OCI-LY7 (cell line): ENCODE measurements around the gene RNF19B.

ENCODE experiments used
- EZH2phosphoT487 ChIP-seq: fragments of 200-600 bp; sonication (generic); IDR thresholded peaks from 2 replicates; pipeline ENCODE4 v1.6.1; 2018; ENCODE audit warnings: low read depth, borderline replicate concordance, mild to moderate bottlenecking, mixed run types, antibody characterized with exemption, low read length, moderate library complexity, mixed read lengths
- TF ChIP-seq, protein P1 (sequence below): fragments of 200-600 bp; sonication (generic); conservative IDR thresholded peaks from 2 replicates; pipeline ENCODE4 v1.5.1; 2014; ENCODE audit warnings: mild to moderate bottlenecking, antibody characterized with exemption, low read length, moderate library complexity, mixed read lengths

DNA sequence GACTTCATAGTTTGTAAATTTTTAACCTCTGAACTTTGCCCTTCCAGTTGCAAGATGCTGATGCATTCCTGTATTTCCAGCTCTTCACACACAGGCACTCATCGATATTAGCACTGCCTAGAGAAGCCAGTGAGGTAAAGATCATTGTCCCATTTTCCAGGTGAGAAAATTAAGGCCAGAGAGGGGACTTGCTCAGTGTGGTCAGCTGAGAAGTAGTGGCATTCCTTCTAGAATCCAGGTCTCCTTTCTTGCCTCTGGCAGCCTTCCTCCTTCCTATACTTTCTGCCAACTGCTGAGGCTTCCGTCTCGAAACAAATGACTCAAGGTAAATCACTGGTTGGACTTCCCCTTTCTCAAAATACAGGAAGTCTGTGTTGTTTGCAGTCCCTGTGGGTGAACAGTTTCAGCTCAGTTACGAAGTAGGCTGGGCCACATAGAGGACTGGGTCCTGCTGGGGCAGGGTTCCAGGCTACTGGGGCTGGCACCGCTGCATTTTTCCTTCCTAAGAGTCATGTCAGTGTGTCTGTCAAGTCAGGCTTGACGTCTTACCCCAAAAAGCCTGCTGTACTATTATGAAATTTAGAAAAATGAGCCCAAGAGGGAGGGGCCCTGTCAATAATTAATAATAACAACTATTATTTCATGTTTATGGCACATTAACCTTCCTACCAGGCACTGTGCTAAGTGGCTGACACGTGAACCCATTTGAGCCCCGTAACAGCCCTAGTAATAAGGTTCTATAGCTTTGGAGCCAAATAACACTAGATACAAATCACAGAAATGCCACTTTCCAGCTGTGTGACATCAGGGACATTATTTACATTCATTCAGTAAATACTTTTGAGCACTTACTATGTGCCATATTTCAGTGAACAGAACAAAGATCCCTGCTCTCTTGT, 16.6 kb upstream of the RNF19B start:
- TF ChIP-seq, protein P1, sequence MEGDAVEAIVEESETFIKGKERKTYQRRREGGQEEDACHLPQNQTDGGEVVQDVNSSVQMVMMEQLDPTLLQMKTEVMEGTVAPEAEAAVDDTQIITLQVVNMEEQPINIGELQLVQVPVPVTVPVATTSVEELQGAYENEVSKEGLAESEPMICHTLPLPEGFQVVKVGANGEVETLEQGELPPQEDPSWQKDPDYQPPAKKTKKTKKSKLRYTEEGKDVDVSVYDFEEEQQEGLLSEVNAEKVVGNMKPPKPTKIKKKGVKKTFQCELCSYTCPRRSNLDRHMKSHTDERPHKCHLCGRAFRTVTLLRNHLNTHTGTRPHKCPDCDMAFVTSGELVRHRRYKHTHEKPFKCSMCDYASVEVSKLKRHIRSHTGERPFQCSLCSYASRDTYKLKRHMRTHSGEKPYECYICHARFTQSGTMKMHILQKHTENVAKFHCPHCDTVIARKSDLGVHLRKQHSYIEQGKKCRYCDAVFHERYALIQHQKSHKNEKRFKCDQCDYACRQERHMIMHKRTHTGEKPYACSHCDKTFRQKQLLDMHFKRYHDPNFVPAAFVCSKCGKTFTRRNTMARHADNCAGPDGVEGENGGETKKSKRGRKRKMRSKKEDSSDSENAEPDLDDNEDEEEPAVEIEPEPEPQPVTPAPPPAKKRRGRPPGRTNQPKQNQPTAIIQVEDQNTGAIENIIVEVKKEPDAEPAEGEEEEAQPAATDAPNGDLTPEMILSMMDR = no peak
- TF ChIP-seq EZH2phosphoT487 = no peak
